ENCODE data around the gene MAPK7.

MAPK7 gene

DNA sequence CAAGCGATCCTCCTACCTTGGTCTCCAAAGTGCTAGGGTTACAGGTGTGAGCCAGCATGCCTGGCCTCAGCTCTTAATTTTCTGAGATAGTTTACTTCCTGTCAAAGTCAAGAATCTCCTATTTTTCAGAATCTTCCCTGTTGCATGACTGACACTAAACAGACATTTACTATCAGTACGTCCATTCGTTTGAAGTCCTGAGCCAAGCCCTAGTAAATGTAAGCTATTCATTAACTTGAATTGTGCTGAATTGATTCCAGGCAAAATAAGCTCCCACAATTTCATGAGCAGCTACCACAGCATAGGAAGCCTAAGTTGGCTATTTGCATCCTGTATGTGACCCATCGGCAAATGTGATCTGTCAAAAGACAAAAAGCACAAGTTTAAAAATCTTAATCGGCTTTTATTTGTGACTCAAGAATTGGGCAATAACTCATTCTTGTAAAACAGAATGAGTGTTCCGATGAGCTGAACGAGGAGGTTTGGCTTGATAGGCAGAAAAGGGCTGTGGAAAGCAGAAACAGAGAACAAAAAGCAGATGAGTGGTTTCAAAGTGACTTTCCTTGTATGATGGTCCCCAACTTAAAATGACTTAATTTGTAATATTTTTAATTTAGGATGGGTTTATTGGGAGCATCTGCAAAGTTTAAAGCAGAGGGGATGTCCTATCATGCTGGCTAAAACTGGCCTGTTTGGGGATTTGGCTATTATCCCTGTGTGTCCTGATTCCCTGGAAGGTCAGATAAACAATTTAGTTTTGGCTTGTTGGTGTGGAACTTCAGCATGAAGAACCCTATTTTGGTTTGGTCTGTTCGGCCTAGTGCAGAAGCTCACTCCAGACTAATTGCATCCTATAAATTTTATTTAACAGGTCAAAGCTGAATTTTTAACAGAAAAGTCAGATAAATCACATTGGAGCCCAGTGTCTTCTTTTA, 46.9 kb downstream of the MAPK7 start:
- no peak for FAIRE-seq

DNA sequence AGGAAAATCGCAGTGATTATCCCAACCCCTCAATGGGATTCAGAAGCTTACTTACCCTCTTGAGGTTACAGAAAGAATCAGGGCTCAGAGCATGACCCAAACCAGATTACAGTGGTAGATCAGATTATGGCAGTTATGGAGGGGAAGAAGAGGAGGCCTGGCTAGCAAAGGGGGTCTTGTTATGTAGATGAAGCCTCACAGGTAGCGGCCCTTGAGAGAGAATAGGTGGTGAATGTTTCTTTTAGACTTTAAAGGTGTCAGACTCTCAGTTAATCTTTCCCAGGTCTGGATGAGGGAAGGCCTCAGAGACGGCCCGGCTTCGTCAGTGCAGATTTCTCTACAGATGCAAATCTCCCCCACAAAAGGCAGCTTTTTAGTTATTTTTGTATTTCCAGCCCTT, 48.3 kb downstream of the MAPK7 start:
- FAIRE-seq, result no peak

DNA sequence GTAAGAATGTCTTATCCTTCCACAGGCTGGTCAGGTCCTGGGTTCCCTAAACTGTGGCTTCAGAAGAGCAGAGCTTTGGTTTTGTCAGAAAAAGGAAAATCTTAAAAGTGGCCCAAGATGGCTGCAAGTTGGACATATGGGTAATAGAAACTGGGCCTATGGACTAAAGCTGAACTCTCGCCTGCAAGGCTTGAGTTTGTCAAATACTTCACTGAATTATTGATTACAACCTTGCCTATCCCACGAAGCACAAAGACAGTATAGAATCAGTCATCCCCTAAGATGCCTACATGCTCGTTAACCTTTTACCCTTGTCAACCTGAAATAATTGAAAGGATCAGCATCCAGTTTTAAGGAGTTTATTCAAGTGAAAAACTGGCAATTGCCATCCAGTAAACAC, 53.4 kb downstream of the MAPK7 start:
- no peak for FAIRE-seq

Data from colon (tissue), 2 donors.